OCI-LY1 (cell line): ENCODE measurements around the gene RNF17.
A peak's percentile ranks its signal among the peaks of the same experiment; 100 is the strongest.
"Not testable (repeated sequence)": the region's sequence is repeated elsewhere in the genome, so short reads cannot be mapped to it uniquely, and the experiment has no call there.

ENCODE experiments used
- H2AFZ ChIP-seq: fragments of 200-600 bp; sonication (generic), shearing (Covaris generic); 2 replicates; pipeline ENCODE4 v1.6.0; 2014; ENCODE audit warnings: antibody characterized with exemption, mild to moderate bottlenecking, low read length
- H3F3A ChIP-seq: fragments of 200-600 bp; sonication (generic), shearing (Covaris generic); 2 replicates; pipeline ENCODE4 v1.6.0; 2014; ENCODE audit warnings: mild to moderate bottlenecking, antibody characterized with exemption, low read length, moderate library complexity; ENCODE audit not compliant: insufficient read depth
- H3K27ac ChIP-seq: fragments of 200-600 bp; sonication (generic); 2 replicates; pipeline ENCODE4 v1.5.1; 2014; ENCODE audit warnings: low read length, mixed run types, mild to moderate bottlenecking, low read depth; ENCODE audit not compliant: poor library complexity, severe bottlenecking
- H3K27me3 ChIP-seq: fragments of 200-600 bp; sonication (generic); 2 replicates; pipeline ENCODE4 v1.6.0; 2014; ENCODE audit warnings: antibody characterized with exemption, mild to moderate bottlenecking, low read length, moderate library complexity; ENCODE audit not compliant: insufficient read depth
- H3K36me3 ChIP-seq: fragments of 200-600 bp; sonication (generic); 2 replicates; pipeline ENCODE4 v1.6.1; 2014; ENCODE audit warnings: mild to moderate bottlenecking, antibody characterized with exemption, low read length, moderate library complexity, mixed read lengths; ENCODE audit not compliant: insufficient read depth
- H3K4me1 ChIP-seq: fragments of 200-600 bp; sonication (generic); 2 replicates; pipeline ENCODE4 v1.5.1; 2014; ENCODE audit warnings: mild to moderate bottlenecking, low read length, moderate library complexity; ENCODE audit not compliant: insufficient read depth, severe bottlenecking
- H3K4me2 ChIP-seq: fragments of 200-600 bp; sonication (generic), shearing (Covaris generic); 2 replicates; pipeline ENCODE4 v1.6.1; 2014; ENCODE audit warnings: low read length
- H3K4me3 ChIP-seq: fragments of 200-600 bp; sonication (generic); 2 replicates; pipeline ENCODE4 v1.5.1; 2014; ENCODE audit warnings: low read length, low read depth, mild to moderate bottlenecking, mixed read lengths; ENCODE audit not compliant: poor library complexity, severe bottlenecking
- H3K79me2 ChIP-seq: fragments of 200-600 bp; shearing (Covaris generic); 2 replicates; pipeline ENCODE4 v1.6.1; 2016; ENCODE audit warnings: mixed run types, low read length, mixed read lengths; ENCODE audit not compliant: insufficient read depth
- H3K9ac ChIP-seq: fragments of 200-600 bp; sonication (generic), shearing (Covaris generic); 2 replicates; pipeline ENCODE4 v1.6.1; 2014; ENCODE audit warnings: mild to moderate bottlenecking, low read length, mixed read lengths
- H3K9me2 ChIP-seq: fragments of 200-600 bp; sonication (generic), shearing (Covaris generic); 2 replicates; pipeline ENCODE4 v1.6.1; 2014; ENCODE audit warnings: low read depth, mild to moderate bottlenecking, low read length, mixed read lengths
- H3K9me3 ChIP-seq: fragments of 200-600 bp; shearing (Covaris generic); 2 replicates; pipeline ENCODE4 v1.6.1; 2014; ENCODE audit warnings: low read length, mixed read lengths
- H4K20me1 ChIP-seq: fragments of 200-600 bp; sonication (generic), shearing (Covaris generic); 2 replicates; pipeline ENCODE4 v1.6.0; 2016; ENCODE audit warnings: mild to moderate bottlenecking, low read length; ENCODE audit not compliant: insufficient read depth
- EZH2 ChIP-seq: fragments of 200-600 bp; sonication (generic), shearing (Covaris generic); IDR thresholded peaks from 2 replicates; pipeline ENCODE4 v1.8.0; 2017; ENCODE audit warnings: borderline replicate concordance, mixed run types, mild to moderate bottlenecking, antibody characterized with exemption, low read length, moderate library complexity, mixed read lengths
- TF ChIP-seq, protein P1 (sequence below): fragments of 200-600 bp; sonication (generic), shearing (Covaris generic); IDR thresholded peaks from 2 replicates; pipeline ENCODE4 v1.5.1; 2017; ENCODE audit warnings: mild to moderate bottlenecking, antibody characterized with exemption, low read length, moderate library complexity, mixed read lengths

Gene RNF17

DNA sequence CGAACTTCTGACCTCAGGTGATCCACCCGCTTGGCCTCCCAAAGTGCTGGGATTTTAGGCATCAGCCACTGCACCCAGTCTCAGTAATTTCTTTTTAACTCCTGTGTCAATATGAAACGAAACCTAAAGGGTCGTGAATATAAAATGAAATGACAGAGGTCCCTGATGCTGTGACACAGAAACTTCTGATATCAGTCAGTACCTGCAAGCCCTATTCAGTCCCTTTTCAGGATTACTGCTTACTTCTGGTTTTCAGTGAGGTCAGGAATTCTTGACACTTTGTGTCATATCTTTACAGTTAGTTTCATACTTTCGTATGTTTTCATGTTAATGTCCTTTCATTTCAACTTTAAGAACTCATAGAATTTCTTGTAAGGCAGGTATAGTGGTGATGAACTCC is 58.7 kb downstream of the RNF17 start:
- Histone ChIP-seq H2AFZ (no peak overlapping the region), H3K4me3 (no peak overlapping the region)

DNA sequence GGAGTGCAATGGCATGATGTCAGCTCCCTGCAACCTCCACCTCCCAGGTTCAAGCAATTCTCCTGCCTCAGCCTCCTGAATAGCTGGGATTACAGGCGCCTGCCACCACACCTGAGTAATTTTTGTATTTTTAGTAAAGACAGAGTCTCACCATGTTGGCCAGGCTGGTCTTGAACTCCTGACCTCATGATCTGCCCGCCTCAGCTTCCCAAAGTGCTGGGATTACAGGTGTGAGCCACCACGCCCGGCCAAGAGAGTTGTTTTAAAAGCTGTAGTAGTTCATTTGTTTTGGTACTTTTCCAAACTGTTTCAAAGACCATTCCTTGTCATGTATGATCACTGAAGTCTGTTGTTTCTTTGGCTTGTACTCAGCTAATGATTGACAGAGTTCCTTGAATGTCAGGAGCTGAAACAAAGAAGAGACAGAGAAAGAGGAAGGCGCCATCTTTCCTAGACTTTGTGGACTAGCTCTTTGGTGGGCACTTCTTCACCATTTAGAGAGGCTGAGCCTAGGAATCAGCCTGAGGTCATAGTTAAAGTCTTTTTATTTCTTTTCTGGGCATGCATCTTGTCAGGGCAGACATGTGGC is 59.2 kb downstream of the RNF17 start:
- H3K9ac ChIP-seq, H3K9me3 ChIP-seq, H3K4me1 ChIP-seq, H3K9me2 ChIP-seq, H3K36me3 ChIP-seq, H3K27ac ChIP-seq, H3K4me3 ChIP-seq, H3K79me2 ChIP-seq, H3K4me2 ChIP-seq, H2AFZ ChIP-seq, H3K27me3 ChIP-seq, H4K20me1 ChIP-seq, H3F3A ChIP-seq: not testable (repeated sequence)

More for the DNA sequence above, 58.7 kb downstream of the RNF17 start:
- H3F3A ChIP-seq = no peaks in the 10 kb centered on the region
- no peak overlapping the region for H3K27ac ChIP-seq
- no peaks in the 10 kb centered on the region for H3K9me2 ChIP-seq
- H3K4me1 ChIP-seq = no peaks in the 10 kb centered on the region
- H3K27me3 ChIP-seq = no peaks in the 10 kb centered on the region
- TF ChIP-seq, protein P1, sequence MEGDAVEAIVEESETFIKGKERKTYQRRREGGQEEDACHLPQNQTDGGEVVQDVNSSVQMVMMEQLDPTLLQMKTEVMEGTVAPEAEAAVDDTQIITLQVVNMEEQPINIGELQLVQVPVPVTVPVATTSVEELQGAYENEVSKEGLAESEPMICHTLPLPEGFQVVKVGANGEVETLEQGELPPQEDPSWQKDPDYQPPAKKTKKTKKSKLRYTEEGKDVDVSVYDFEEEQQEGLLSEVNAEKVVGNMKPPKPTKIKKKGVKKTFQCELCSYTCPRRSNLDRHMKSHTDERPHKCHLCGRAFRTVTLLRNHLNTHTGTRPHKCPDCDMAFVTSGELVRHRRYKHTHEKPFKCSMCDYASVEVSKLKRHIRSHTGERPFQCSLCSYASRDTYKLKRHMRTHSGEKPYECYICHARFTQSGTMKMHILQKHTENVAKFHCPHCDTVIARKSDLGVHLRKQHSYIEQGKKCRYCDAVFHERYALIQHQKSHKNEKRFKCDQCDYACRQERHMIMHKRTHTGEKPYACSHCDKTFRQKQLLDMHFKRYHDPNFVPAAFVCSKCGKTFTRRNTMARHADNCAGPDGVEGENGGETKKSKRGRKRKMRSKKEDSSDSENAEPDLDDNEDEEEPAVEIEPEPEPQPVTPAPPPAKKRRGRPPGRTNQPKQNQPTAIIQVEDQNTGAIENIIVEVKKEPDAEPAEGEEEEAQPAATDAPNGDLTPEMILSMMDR = no peak
- no peak for TF ChIP-seq EZH2
- H3K9ac ChIP-seq = no peak overlapping the region
- H4K20me1 ChIP-seq = no peaks in the 10 kb centered on the region
- no peaks in the 10 kb centered on the region for H3K36me3 ChIP-seq
- no peaks in the 10 kb centered on the region for H3K9me3 ChIP-seq
- no peak overlapping the region for H3K4me2 ChIP-seq
- no peaks in the 10 kb centered on the region for H3K79me2 ChIP-seq

- Histone ChIP-seq H3K9me3 (no peaks in the 10 kb centered on the region), H3K4me3 (no peak overlapping the region), H3K79me2 (no peaks in the 10 kb centered on the region), H3F3A (no peaks in the 10 kb centered on the region), H3K9ac (no peak overlapping the region), H2AFZ (no peak overlapping the region), H3K27me3 (no peaks in the 10 kb centered on the region), H4K20me1 (no peaks in the 10 kb centered on the region), H3K4me2 (no peak overlapping the region), H3K9me2 (no peaks in the 10 kb centered on the region), H3K4me1 (no peaks in the 10 kb centered on the region), H3K27ac (no peak overlapping the region), H3K36me3 (no peaks in the 10 kb centered on the region)
- TF ChIP-seq EZH2 = no peak
These were observed 63.8 kb downstream of the RNF17 start for GRCh38 chr13:24827799-24828198.

GRCh38 chr13:24834902-24835510 is 71.0 kb downstream of the RNF17 start:
- no peaks in the 10 kb centered on the region for H3K27me3 ChIP-seq
- peak overlapping the region; percentile 38; the same call in 1 of the 2 replicates for H3K4me2 ChIP-seq
- no peak overlapping the region for H2AFZ ChIP-seq

DNA sequence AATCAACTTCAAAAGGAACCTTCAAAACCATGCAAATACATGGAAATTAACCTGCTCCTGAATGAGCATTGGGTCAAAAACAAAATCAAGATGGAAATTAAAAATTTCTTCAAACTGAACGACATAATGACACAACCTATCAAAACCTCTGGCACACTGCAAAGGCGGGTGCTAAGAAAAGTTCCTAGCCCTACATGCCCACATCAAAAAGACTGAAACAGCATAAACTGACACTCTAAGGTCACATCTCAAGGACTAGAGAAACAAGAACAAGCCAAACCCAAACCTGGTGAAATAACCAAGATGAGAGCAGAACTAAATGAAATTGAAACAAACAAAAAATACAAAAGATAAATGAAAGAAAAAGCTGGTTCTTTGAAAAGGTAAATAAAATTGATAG is 73.6 kb downstream of the RNF17 start:
- not testable (repeated sequence) for H3K9me3 ChIP-seq

More at GRCh38 chr13:24834902-24835510, 71.0 kb downstream of the RNF17 start:
- no peak overlapping the region for H3K27ac ChIP-seq
- H3F3A ChIP-seq = no peaks in the 10 kb centered on the region
- no peaks in the 10 kb centered on the region for H3K9me2 ChIP-seq
- no peak overlapping the region for H3K4me3 ChIP-seq
- no peaks in the 10 kb centered on the region; the same call in 1 of the 2 replicates for H3K36me3 ChIP-seq
- no peaks in the 10 kb centered on the region for H3K9me3 ChIP-seq
- no peaks in the 10 kb centered on the region for H3K79me2 ChIP-seq
- peaks cover 13% of the 10 kb centered on the region for H3K4me1 ChIP-seq
- H4K20me1 ChIP-seq = no peaks in the 10 kb centered on the region
- no peak overlapping the region for H3K9ac ChIP-seq
- TF ChIP-seq EZH2 = no peak
- TF ChIP-seq, protein P1 = no peak

More for the DNA sequence above, 73.6 kb downstream of the RNF17 start:
- not testable (repeated sequence) for H3K9ac ChIP-seq, H3F3A ChIP-seq, H3K4me3 ChIP-seq, H3K4me2 ChIP-seq, H3K27ac ChIP-seq, H3K79me2 ChIP-seq, H2AFZ ChIP-seq, H3K27me3 ChIP-seq, H3K9me2 ChIP-seq, H4K20me1 ChIP-seq, H3K36me3 ChIP-seq
- peaks cover 13% of the 10 kb centered on the region for H3K4me1 ChIP-seq
